NT2/D1 (cell line): ENCODE results near the gene FGFBP1.

Experiments used
- YY1 ChIP-seq: IDR thresholded peaks from 2 replicates; pipeline ENCODE4 v1.6.1; 2011; ENCODE audit not compliant: insufficient read length, insufficient read depth
- ZNF274 ChIP-seq: IDR thresholded peaks from 2 replicates; pipeline ENCODE4 v1.6.1; 2011; ENCODE audit warnings: mild to moderate bottlenecking, low read depth, low read length

GRCh38 chr4:15891312-15891711, 47.2 kb downstream of the FGFBP1 start:
- TF ChIP-seq YY1 (no peak), ZNF274 (no peak)
